HuH-7 (cell line): Measurements from ENCODE around the gene PROX2.

Source experiments
- DNase-seq: peaks from one replicate; pipeline ENCODE4 v3.0.0; 2011; ENCODE audit warnings: low spot score

The PROX2 gene, protein sequence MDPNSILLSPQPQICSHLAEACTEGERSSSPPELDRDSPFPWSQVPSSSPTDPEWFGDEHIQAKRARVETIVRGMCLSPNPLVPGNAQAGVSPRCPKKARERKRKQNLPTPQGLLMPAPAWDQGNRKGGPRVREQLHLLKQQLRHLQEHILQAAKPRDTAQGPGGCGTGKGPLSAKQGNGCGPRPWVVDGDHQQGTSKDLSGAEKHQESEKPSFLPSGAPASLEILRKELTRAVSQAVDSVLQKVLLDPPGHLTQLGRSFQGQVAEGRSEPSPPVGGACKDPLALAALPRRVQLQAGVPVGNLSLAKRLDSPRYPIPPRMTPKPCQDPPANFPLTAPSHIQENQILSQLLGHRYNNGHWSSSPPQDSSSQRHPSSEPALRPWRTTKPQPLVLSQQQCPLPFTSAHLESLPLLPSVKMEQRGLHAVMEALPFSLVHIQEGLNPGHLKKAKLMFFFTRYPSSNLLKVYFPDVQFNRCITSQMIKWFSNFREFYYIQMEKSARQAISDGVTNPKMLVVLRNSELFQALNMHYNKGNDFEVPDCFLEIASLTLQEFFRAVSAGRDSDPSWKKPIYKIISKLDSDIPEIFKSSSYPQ

DNA sequence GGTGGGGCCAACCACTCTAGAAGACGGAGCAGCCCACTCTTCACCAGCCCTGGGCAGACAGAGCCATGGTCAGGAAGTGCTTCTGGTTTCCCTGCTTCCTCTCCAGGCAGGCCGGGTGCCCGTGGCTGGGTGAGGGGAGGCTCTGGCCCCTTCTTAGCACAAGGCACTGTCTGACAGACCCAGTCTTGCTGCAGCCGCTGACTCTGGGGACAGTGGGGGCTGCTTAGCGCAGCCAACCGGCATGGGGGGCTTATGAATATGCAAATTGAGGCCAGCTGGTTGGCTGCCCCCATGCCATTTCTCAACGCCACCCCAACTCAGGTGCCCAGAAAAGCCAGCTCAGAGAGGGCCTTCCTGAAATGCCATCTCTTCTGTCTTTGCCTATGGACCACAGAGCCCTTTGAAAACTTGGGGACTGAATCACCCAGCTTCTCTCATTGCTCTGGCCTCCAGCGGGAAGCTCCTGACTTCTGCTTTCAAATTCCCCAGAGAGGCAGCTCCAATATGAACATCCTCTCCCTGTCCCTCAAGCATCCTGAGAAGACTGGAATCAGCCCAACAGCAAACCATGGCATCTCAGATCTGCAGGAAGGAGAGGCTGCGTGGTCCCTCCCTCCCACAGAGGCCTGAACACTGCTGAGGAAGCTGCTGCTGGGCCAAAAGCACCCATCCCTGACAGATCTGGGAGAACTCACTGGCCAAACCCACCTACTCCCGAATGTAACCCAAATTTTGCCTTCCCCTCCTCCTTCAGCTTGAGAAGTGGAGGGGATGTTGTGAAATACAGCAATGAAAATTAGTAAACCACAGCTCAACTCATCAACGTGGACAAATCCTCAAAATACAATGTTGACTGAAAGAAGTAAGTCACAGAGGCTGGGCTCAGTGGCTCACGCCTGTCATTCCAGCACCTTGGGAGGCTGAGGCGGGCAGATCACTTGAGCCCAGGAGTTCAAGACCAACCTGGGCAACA, at the start of gene PROX2:
Gene PROX2 (minus strand): TSS at position 205 of the 973 bp plus-strand sequence. CDS start 12,311 bp downstream, outside the sequence.
- no peak for DNase-seq

DNA sequence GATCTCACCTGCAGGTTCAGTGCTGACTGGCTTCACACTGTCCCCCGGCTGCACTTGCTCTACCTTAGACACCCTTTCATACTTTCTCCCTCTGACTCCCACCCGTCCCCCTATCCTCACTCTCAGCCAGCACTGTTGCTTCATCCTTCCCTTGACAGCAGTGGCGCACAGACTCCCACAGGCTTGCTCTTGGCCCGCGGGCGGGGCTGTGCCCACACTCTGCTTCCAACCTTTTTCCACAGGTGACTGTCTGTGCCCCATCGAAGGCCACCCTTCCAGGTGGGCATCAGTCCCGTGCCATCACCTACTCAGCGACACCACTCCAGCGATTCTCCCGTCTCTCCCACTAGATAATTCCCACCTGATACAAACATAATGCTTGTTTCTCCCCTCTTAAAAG, 48.1 kb upstream of the PROX2 start:
- DNase-seq: no peak

- DNase-seq: peak; percentile 98
Observed at GRCh38 chr14:74922752-74923401, 46.9 kb upstream of the PROX2 start, which contains the start of gene RPS6KL1. TSS of gene RPS6KL1 (minus strand) at chr14:74923260. CDS start at chr14:74921541, 1,719 bp downstream.

DNA sequence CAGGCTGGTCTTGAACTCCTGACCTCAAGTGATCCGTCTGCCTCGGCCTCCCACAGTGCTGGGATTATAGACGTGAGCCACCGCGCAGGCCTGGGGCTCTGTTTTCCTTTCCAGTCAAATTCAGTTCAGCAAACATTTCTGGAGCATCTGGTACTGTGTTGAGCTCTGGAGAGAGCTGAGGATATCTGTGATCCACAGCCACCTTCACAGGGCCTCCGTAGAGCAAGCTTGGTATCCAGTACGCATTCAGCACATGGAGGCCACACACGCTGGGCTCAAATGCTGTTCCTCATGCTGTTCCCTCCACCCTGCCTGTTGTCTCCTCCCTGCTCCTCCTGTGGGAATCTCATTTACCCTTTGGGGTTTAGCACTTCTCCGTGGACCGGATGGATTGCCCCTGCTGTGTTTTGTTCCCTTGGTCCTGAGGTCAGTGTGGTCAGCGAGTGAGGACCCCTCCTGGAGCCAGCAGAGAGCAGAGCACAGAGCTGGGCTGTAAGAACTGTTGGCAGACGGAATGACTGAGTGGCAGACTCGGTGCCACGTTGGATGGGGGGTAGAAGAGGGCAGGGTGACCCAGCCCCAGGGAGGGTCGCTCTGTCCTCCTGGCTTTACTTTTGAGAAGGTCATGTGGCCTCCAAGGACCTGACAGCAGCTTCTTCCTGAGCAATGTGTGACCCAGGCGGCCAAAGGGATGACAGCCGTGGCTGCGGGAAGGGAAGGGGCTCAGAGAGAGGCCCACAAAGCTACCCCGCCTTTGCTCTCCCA, 46.2 kb upstream of the PROX2 start:
- DNase-seq: no peak

- no peak for DNase-seq
Observed at GRCh38 chr14:74921053-74921620, 45.2 kb upstream of the PROX2 start.

DNA sequence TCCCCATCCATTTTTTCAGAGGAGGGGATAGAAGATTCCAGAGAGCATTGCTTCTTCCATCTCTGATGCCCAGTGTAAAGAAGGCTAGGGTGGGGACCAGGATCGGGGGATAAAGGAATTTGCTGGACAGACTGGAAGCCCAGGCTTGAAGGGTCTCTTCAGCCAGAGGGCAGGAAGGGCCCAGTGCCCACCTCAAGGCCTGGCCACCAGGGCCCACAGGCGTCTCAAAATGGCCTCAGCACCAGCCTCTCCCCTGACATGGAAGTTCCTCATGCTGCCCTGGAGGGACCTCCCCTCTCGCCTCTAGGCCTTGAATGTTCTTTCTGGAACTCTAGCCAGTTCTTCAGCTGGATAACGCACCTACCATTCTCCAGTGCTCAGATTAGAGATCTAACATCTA, 44.3 kb upstream of the PROX2 start:
- no peak for DNase-seq

DNA sequence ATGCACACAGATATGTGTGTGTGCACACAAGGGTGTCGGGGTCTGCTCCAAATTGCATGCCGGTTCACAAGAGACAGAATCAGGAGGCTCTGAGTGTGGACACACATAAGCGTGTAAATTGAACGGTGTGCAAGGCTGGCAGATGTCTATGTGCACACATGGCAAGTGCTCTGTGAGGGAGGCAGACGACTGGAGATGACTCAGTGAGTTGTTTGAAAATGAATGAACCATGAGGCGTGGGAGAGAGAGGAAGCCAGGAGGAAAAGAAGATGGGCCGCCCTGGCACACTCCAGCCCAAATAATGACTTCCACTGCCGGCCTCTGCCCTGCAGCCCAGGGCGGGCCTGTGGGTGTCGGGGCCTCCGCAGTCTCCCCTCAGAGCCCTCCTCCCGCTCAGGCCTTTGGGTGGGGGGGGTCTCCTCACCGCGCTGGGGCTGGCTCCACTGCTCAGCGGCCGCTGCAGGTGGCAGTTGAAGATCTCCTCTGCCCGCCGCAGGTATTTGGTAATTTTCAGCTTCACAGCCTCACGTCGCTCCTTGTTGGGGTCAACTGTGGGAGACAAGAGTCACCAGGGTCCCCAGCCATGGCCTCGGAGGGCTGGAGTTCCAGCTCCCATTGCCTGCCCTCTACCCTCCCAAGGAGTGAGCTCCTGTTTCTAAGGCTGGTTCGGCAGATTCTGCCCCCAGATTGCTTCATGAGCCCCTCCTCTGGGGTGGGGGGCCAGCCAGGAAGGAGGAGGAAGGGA, 43.6 kb upstream of the PROX2 start:
- DNase-seq: no peak

DNA sequence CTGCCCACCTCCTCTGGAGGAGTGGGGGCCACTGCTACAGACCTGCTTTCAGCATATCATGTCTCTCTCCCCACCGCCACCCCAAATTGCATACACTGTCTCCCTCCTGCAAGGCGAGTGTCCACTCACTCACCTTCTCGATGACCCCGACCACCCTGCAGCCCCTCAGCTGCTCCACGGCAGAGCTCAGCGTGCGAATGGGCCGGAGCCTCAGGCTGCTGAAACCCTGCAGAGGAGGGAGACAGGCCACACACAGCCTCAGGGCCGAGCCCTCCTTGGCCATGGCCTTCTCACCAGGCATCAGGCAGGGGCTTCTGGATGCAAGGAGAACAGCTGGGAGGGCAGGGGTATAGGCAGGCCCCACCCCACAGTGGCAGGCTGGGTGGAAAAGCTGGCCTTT, 42.4 kb upstream of the PROX2 start:
- DNase-seq: no peak

DNA sequence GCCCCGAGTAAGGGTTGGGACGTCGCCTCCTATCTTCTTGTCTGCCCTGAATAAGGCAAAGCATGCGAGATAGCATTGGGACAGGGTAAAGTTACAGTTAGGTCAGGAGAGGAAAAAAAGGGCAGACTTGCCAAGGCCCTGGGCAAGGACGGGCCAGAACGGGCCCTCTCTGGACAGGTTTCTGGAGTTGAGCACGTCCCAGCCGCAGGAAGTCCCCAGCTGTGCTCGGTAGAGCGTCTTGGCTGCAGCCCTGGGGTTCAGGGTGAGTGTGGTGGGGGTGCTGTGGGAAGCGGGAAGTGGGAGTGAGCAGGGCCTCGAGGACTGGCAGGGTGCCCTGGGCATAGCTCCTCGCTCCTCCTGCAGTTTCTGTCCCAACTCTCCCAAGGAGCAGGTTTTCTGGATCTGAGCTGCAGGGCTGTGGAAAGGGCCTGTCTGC, 41.7 kb upstream of the PROX2 start:
- no peak for DNase-seq

DNA sequence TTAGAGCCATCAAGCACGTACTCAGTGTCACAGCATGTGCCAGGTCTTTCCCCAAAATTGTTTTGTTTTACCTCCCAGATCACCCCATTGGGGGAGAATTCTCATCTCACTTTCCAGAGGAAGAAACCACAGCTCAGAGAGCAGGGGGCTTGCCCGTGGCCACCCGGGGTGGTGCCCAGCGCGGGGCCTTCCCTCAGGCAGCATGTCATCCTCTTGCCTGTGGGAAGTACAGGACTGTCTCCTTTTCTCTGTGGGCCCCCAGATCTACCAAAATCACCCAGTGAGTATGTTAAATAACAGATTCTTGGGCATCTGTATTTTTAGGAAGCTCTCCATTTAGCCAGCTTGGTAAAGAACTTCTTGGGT, 41.2 kb upstream of the PROX2 start:
- no peak for DNase-seq

GRCh38 chr14:74915826-74916225, 39.9 kb upstream of the PROX2 start:
- DNase-seq: no peak

GRCh38 chr14:74915426-74915825, 39.5 kb upstream of the PROX2 start:
- DNase-seq: no peak

GRCh38 chr14:74913986-74914573, 38.1 kb upstream of the PROX2 start:
- DNase-seq: peak; percentile 87

DNA sequence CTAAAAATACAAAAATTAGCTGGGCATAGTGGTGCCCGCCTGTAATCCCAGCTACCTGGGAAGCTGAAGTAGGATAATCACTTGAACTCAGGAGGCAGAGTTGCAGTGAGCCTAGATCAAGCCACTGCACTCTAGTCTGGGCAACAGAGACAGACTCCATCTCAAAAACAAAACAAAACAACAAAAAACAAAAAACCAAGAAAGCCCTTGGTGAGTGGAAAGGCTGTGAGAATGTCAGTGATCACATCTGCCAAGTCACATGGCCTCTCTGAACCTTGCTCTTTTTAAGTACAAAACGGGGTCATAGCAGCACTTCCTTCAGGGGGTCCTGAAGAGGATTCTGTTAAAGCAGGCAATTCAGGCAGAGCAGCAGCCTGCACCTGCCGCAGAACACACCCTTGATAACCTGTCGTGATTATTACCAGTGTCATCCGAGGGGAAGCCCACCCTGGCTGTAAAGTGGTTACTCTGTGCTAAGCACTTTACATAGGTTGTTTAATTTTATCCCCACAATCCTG, 37.5 kb upstream of the PROX2 start:
- no peak for DNase-seq

DNA sequence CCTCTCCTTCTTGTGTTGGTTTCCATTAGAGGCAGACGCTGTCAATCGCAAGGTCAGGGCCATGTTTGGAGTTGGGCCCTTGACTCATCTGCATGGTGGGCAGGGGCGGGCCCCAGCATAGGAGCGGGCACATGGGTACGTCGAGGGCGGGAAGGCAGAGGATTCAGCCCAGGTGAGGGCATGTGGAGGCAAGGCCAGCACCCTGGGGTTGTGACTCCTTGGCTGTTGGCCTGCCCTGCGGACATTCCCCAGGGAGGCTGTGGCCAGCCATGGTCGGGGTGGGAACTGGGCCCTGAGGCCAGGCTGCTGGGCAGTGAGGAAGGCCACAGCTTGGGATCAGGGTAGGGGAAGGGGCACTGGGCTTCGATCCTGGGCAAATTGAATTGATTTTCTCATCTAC, 36.9 kb upstream of the PROX2 start:
- no peak for DNase-seq

DNA sequence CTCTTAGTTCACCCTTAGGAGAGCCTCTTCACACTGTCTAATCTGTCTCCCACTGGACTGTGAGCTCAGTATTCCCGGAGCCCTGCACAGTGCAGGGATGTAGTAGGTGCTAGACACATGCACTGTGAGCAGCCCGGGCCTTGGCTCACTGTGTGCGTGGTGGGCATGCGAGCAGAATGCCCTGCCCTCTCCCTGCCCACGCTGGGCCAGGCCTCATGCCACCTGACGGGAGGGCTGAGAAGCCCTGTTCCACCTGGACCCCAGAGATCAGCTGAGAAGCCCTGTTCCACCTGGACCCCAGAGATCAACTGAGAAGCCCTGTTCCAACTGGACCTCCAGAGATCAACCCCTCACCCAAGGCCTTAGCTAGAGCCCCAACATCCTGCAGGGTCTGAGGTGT, 36.2 kb upstream of the PROX2 start:
- no peak for DNase-seq

GRCh38 chr14:74911704-74912103, 35.8 kb upstream of the PROX2 start:
- DNase-seq: no peak

GRCh38 chr14:74911221-74911620, 35.3 kb upstream of the PROX2 start:
- no peak for DNase-seq

GRCh38 chr14:74910556-74910955, 34.6 kb upstream of the PROX2 start:
- DNase-seq: no peak
